ENCODE results near the gene SLC25A21.

Gene SLC25A21

DNA sequence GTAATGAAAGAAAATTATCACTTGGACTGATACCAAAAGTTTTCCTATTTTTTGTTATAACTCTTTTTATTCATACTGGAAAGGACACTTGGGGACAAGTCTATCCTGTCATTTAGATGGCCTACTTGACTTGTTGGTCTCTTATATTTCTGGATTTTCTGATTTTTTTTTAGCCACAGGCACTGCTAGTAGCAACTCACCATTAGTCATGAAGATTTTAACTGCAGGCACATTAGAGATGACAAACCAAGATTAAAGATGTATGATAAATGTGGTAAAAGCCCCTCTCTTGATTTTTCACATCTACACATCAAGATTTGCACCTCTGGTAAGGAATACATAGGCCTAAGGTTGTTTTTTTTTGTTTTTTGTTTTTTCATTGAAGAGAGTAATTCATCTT is 217.0 kb downstream of the SLC25A21 start:
- TF ChIP-seq, protein P1, sequence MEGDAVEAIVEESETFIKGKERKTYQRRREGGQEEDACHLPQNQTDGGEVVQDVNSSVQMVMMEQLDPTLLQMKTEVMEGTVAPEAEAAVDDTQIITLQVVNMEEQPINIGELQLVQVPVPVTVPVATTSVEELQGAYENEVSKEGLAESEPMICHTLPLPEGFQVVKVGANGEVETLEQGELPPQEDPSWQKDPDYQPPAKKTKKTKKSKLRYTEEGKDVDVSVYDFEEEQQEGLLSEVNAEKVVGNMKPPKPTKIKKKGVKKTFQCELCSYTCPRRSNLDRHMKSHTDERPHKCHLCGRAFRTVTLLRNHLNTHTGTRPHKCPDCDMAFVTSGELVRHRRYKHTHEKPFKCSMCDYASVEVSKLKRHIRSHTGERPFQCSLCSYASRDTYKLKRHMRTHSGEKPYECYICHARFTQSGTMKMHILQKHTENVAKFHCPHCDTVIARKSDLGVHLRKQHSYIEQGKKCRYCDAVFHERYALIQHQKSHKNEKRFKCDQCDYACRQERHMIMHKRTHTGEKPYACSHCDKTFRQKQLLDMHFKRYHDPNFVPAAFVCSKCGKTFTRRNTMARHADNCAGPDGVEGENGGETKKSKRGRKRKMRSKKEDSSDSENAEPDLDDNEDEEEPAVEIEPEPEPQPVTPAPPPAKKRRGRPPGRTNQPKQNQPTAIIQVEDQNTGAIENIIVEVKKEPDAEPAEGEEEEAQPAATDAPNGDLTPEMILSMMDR (IDR thresholded peaks at IDR 0.05; ENCODE audit: low read depth, low read length, missing control alignments), result no peak
- DNase-seq (ENCODE audit: low read depth), result no peak
- H3K4me3 ChIP-seq (ENCODE audit: low read depth, low read length), result no peak overlapping the region
- in situ Hi-C loops (cut with HindIII; ENCODE audit: low sequenced_read_pairs), result no loop called here

DNA sequence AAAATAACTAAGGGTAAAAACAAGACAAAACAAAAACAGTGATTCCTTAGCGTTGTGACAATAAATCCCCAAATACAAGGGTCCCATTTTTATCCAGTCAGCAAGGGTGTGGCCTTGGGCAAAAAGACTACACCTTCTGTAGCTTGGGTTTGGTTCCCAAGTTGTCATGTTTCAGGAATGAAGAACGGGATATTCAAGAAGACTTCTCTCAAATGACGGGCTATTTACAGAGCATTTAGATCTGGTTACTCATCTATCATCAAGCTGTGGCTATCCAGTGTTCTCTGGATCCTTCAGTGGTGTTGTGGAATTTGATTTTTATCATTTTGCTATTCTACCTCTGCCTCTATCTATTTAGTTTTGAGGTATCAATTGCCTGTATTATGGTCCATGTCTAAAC is 219.7 kb downstream of the SLC25A21 start:
- TF ChIP-seq, protein P1 (IDR thresholded peaks at IDR 0.05; ENCODE audit: low read depth, low read length, missing control alignments), result no peak
- no peak for DNase-seq (ENCODE audit: low read depth)
- H3K4me3 ChIP-seq (ENCODE audit: low read depth, low read length), result no peak overlapping the region
- in situ Hi-C loops (cut with HindIII; ENCODE audit: low sequenced_read_pairs), result no loop called here

DNA sequence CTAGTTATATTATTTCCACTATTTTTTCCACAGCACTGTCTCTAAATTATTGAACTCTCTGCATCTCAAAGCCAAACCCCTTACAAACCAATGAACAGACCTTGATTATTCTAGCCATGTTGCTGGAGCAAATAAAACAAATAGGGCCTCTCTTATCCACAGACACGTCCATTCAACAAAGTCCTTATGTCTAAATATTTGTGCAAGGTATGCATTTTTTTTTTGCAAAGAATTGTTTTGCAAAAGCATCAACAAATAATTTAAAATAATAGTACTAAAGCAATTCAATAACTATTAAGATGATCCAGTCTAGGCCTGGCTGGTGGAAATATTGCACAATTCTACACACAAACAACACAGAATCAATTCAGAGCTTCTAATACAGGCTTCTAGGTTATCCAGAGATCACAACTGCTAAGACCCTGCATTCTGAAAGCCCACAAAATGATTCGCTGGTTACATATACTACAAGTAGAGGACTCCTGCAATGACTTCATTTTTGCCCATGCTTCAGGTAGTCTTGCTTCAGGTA is 221.0 kb downstream of the SLC25A21 start:
- in situ Hi-C loops (cut with HindIII; ENCODE audit: low sequenced_read_pairs), result no loop called here

DNA sequence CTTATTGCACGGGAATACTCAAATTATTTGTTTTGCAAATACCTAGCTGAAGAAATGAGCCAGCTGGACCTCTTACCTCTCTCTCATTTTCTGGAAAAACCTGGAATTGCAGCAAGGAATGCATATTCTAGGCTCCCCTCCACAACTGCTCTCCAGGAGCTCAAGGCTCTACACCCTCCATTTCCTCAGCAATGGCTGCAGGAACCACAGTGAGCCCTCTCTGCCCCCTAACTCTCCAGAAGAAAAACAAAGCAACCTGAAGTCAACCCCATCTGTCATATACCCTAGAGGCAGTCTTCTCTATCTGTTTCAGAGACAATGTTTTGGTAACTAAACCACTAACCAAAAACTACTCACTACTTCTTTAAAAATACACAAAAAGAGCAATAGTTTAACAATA is 221.6 kb downstream of the SLC25A21 start:
- in situ Hi-C loops (cut with HindIII; ENCODE audit: low sequenced_read_pairs), result no loop called here
- TF ChIP-seq, protein P1 (IDR thresholded peaks at IDR 0.05; ENCODE audit: low read depth, low read length, missing control alignments), result no peak
- H3K4me3 ChIP-seq (ENCODE audit: low read depth, low read length), result no peak overlapping the region
- DNase-seq (ENCODE audit: low read depth), result no peak

More for the DNA sequence above, 221.0 kb downstream of the SLC25A21 start:
- DNase-seq (ENCODE audit: low read depth), result no peak
- TF ChIP-seq, protein P1 (IDR thresholded peaks at IDR 0.05; ENCODE audit: low read depth, low read length, missing control alignments), result no peak
- H3K4me3 ChIP-seq (ENCODE audit: low read depth, low read length), result no peak overlapping the region

DNA sequence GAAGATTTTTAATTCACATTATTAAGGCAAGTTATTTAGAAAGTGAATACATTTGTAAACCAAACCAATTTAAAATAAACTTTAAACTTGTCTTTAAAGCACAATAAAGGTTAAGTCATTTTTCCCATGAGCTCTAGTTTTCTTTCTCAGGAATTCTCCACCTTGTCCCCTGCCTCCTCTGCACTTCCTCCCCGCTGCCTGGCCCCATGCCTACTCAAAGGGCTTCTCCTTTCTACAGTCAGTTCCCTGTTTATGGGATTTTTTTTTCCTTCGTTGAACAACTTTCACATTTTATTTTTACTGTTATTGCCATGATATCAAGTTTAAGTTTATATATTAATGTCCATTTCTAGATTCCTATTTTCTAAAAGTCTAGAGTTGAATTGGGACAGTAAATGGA is 223.0 kb downstream of the SLC25A21 start:
- in situ Hi-C loops (cut with HindIII; ENCODE audit: low sequenced_read_pairs), result no loop called here
- no peak overlapping the region for H3K4me3 ChIP-seq (ENCODE audit: low read depth, low read length)
- DNase-seq (ENCODE audit: low read depth), result no peak
- TF ChIP-seq, protein P1 (IDR thresholded peaks at IDR 0.05; ENCODE audit: low read depth, low read length, missing control alignments), result no peak

DNA sequence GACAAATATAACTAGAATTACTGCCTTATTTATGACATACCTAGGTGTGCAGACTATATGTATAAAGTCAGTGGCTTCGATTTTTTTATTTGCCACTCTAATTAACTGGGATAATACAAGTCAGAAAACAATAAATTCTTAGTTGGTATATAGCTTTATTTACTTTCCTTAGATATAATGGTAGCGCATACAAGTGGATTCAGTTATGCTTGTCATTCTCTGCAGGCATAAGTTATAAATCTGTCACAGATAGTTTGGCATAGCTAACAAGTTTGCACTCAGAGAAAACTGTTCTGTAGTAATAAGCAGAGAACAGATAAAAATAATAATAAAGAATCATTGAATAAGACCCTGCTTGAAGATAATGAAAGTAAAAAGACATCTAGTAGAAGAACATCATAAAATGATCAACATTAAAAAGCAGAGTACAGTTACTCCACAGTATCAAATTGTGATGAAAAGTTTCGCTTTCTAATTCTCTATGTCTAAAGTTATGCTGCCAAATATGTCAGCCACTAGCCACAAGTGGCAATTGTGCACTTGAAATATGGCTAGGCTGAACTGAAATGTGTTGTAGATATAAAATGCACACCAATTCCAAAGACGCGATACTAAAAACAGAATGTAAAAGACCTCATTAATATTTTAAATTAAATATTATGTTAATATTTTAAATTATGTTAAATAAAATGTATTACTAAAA is 224.1 kb downstream of the SLC25A21 start:
- no peak overlapping the region for H3K4me3 ChIP-seq (ENCODE audit: low read depth, low read length)
- in situ Hi-C loops (cut with HindIII; ENCODE audit: low sequenced_read_pairs), result no loop called here
- TF ChIP-seq, protein P1 (IDR thresholded peaks at IDR 0.05; ENCODE audit: low read depth, low read length, missing control alignments), result no peak
- DNase-seq (ENCODE audit: low read depth), result no peak

Data from astrocyte of the cerebellum (primary cell).